ENCODE data around the gene CTBP2.

- TF ChIP-seq CTCF (IDR thresholded peaks at IDR 0.05) (no peak), POLR2A (IDR thresholded peaks at IDR 0.05) (no peak), POLR2AphosphoS5 (IDR thresholded peaks at IDR 0.05) (no peak)
Observed at GRCh38 chr10:125087191-125087896, 73.0 kb downstream of the CTBP2 start.

Data from stomach (tissue), 4 donors.